HG03432 (cell line): Measurements from ENCODE around the gene WDR18.
"Not testable (repeated sequence)": the region's sequence is repeated elsewhere in the genome, so short reads cannot be mapped to it uniquely, and the experiment has no call there.

Experiments used
- ATAC-seq: cut with Tn5 transposase; IDR thresholded peaks from one replicate; pipeline ENCODE4 v1.9.1; 2021; ENCODE audit warnings: mild to moderate bottlenecking, moderate library complexity; ENCODE audit not compliant: unreplicated experiment

The WDR18 gene

GRCh38 chr19:1018393-1018792, 34.2 kb downstream of the WDR18 start:
- ATAC-seq, result no peak

- no peak for ATAC-seq
Observed at GRCh38 chr19:1018932-1019615, 34.9 kb downstream of the WDR18 start.

- ATAC-seq, result no peak
Observed at GRCh38 chr19:1019616-1019961, 35.4 kb downstream of the WDR18 start.

- no peak for ATAC-seq
Observed at GRCh38 chr19:1019980-1020867, 36.1 kb downstream of the WDR18 start.

GRCh38 chr19:1020868-1021425, 36.8 kb downstream of the WDR18 start, which contains the start of gene TMEM259:
TMEM259 (minus strand) TSS chr19:1021123; CDS start chr19:1020996, 127 bp downstream.
- ATAC-seq, result peak; percentile 79

- ATAC-seq, result not testable (repeated sequence)
Observed at GRCh38 chr19:1023883-1024188, 39.7 kb downstream of the WDR18 start.

- not testable (repeated sequence) for ATAC-seq
Observed at GRCh38 chr19:1025080-1025479, 40.9 kb downstream of the WDR18 start.

- ATAC-seq, result peak; percentile 51
Observed at GRCh38 chr19:1025960-1026782, 42.0 kb downstream of the WDR18 start, which contains the start of gene CNN2. CNN2 (plus strand) TSS chr19:1026608; CDS start chr19:1026662, 54 bp downstream.

- no peak for ATAC-seq
Observed at GRCh38 chr19:1026783-1027649, 42.9 kb downstream of the WDR18 start.

- ATAC-seq, result no peak
Observed at GRCh38 chr19:1027650-1028061, 43.5 kb downstream of the WDR18 start.

GRCh38 chr19:1028062-1028926, 44.1 kb downstream of the WDR18 start:
- no peak for ATAC-seq

- ATAC-seq, result no peak
Observed at GRCh38 chr19:1032264-1032867, 48.2 kb downstream of the WDR18 start.

GRCh38 chr19:1035998-1036621, 52.0 kb downstream of the WDR18 start:
- ATAC-seq, result no peak

GRCh38 chr19:1037621-1038064, 53.5 kb downstream of the WDR18 start:
- ATAC-seq, result no peak

- no peak for ATAC-seq
Observed at GRCh38 chr19:1038978-1039645, 55.0 kb downstream of the WDR18 start.

- ATAC-seq, result peak; percentile 75
Observed at GRCh38 chr19:1039646-1040475, 55.7 kb downstream of the WDR18 start, which contains the start of gene ABCA7. ABCA7 (plus strand) TSS chr19:1040107; CDS start chr19:1041362, 1,255 bp downstream.
